ENCODE data around the gene ZNF79. TPM values are rescaled to one million over a fixed set of nuclear protein-coding genes. Genes with fewer than 3 reads are reported as not detected.

ZNF79 gene
- total and polyA plus RNA-seq, 9 of the 15 experiments (the other 6 are each of a cell fraction or from before 2014, with no cell fraction given), result 0.62 to 7.0 (median 4.1) TPM

GRCh38 chr9:127396253-127396807 is 27.9 kb upstream of the ZNF79 start (continued):
- no peak; the same call in 1 of the 2 replicates for TF ChIP-seq AFF4 (CRISPR knock-in tag; IDR thresholded peaks at IDR 0.05)
- peak; percentile 55; the same call in 1 of the 2 replicates for TF ChIP-seq RB1 (IDR thresholded peaks at IDR 0.05; ENCODE audit: low read depth)
- TF ChIP-seq TCF15 (CRISPR knock-in tag; IDR thresholded peaks at IDR 0.05), result no peak; the same call in 1 of the 2 replicates
- no peak for TF ChIP-seq E2F5 (CRISPR knock-in tag; IDR thresholded peaks at IDR 0.05)
- no peak for TF ChIP-seq PRMT5 (CRISPR knock-in tag; IDR thresholded peaks at IDR 0.05)
- TF ChIP-seq ZNF431 (CRISPR knock-in tag; IDR thresholded peaks at IDR 0.05), result no peak
- no peak for TF ChIP-seq GTF2A2 (tag; IDR thresholded peaks at IDR 0.05)
- peak; percentile 99 for TF ChIP-seq L3MBTL2 (IDR thresholded peaks at IDR 0.05)
- TF ChIP-seq IRF9 (tag; IDR thresholded peaks at IDR 0.05), result no peak
- no peak for TF ChIP-seq CBX8 (IDR thresholded peaks at IDR 0.05; ENCODE audit: borderline replicate concordance, extremely low read depth, low read depth, low read length, poor library complexity, severe bottlenecking)
- TF ChIP-seq POLR2AphosphoS5 (IDR thresholded peaks at IDR 0.05; ENCODE audit: control insufficient read depth, insufficient read depth, low read depth, low read length), result no peak
- no peak for TF ChIP-seq ZHX1 (conservative IDR thresholded peaks at IDR 0.05; ENCODE audit: low read length)
- no peak for TF ChIP-seq FOSL1 (tag; conservative IDR thresholded peaks at IDR 0.05)
- TF ChIP-seq ZNF311 (CRISPR knock-in tag; IDR thresholded peaks at IDR 0.05), result no peak
- TF ChIP-seq MEF2D (tag; conservative IDR thresholded peaks at IDR 0.05; ENCODE audit: low read depth), result no peak
- peak; percentile 65 for TF ChIP-seq BHLHE40 (IDR thresholded peaks at IDR 0.05; ENCODE audit: low read length)
- TF ChIP-seq KDM1A (IDR thresholded peaks at IDR 0.05), result no peak
- TF ChIP-seq ILF3 (IDR thresholded peaks at IDR 0.05; ENCODE audit: borderline replicate concordance), result no peak
- TF ChIP-seq CBX2 (IDR thresholded peaks at IDR 0.05; ENCODE audit: insufficient read depth, low read length, poor library complexity, severe bottlenecking), result no peak
- no peak for TF ChIP-seq TCF7 (IDR thresholded peaks at IDR 0.05; ENCODE audit: borderline replicate concordance)
